NOMO-1 treated with DMSO at 0.1 percent for 48 hours (cell line): ENCODE measurements around the gene CCNK.

ENCODE experiments used
- DNase-seq: peaks from one replicate; lab custom pipeline; 2025; ENCODE audit not compliant: unreplicated experiment; lab: John Stamatoyannopoulos, UW

The CCNK gene

GRCh38 chr14:99506276-99506675 lies 25.1 kb downstream of the CCNK start:
- DNase-seq = no peak

- DNase-seq = no peak
These were observed 26.8 kb downstream of the CCNK start for GRCh38 chr14:99507860-99508640.

GRCh38 chr14:99508896-99509629 lies 27.9 kb downstream of the CCNK start:
- no peak for DNase-seq

DNA sequence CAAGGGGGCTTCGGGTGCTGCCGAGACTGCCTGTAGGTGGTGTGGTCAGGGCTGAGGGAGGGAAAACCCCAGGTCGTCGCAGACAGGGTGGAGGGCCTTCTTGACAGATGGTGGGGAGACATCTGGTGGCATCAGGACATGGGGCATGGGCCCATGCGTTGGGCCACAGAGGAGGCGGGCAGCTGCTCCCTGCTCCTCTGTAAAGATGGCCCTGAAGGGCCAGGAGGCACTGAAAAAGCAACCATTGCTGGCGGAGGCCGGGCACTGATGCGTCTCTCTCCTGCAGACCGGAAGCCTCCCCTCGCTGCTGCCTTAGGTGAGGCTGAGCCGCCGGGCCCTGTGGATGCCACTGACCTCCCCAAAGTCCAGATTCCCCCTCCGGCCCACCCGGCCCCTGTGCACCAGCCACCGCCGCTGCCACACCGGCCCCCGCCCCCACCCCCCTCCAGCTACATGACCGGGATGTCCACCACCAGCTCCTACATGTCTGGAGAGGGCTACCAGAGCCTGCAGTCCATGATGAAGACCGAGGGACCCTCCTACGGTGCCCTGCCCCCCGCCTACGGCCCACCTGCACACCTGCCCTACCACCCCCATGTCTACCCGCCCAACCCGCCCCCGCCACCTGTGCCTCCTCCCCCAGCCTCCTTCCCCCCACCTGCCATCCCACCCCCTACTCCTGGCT lies 28.8 kb downstream of the CCNK start:
- DNase-seq = no peak

DNA sequence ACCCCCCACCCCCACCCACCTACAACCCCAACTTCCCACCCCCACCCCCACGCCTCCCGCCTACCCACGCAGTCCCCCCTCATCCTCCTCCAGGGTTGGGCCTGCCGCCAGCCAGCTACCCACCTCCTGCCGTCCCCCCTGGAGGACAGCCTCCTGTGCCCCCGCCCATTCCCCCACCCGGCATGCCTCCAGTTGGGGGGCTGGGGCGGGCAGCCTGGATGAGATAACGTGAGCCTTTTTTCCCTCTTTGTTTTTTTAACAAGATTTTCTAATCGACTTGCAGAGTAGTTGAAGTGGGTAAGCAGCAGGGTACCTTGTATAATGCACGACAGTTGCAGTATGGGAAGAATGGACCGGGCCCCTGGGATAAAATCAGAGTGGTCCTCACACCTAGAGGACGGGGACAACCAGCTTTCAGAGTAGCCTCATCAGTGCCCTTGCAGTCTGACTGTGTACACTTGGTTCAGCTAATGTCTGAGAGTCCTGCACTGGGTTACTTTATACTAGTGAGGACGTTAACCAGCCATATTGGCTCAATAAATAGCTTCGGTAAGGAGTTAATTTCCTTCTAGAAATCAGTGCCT lies 29.4 kb downstream of the CCNK start:
- no peak for DNase-seq

GRCh38 chr14:99511421-99512109 lies 30.4 kb downstream of the CCNK start:
- no peak for DNase-seq

DNA sequence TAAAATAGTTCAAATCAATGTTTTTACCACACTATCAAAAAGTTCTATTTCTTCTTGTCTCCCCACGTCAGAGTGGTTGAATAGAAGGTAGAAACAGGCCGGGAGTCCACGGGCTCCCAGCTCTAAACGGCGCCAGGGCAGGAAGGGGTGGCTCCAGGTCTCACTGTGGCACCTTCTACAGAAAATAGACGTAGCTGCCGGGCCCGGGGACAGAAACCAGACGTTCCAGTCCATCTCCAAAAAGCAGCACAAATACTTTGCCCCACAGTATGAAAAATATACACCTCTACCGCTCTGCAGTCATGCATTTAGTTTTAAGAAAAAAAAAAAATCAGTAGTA lies 30.9 kb downstream of the CCNK start:
- DNase-seq = no peak

DNA sequence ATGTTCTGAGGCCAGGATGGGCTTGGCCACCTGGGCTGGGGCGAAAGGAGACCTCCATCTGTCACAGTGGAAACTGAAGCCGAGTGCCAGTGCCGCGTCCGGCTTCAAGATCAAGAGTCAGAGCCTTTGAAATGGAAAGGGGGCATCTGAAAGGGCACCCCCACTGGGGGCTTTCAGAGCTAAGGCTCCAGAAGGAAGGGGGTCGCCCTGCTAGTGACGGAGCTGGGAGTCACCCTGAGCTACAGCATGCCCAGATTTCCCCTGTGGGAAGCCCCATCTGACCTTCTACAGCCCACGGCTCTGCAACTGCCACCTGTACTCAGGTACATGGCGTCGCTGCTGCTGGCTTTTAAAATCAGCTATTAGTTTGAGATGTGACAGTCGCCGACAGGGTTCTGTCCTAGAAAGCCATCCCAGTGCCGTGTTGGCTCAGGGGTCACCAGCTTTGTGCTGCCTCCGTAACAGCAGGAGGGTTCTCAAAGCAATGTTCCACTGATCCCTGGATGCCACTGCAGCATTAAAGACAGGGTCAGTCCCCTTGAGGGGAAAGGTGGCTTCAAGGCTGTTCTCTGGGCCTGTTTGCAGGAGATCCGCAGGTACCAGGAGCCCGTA lies 31.5 kb downstream of the CCNK start:
- no peak for DNase-seq

GRCh38 chr14:99513183-99513694 lies 32.0 kb downstream of the CCNK start:
- no peak for DNase-seq

DNA sequence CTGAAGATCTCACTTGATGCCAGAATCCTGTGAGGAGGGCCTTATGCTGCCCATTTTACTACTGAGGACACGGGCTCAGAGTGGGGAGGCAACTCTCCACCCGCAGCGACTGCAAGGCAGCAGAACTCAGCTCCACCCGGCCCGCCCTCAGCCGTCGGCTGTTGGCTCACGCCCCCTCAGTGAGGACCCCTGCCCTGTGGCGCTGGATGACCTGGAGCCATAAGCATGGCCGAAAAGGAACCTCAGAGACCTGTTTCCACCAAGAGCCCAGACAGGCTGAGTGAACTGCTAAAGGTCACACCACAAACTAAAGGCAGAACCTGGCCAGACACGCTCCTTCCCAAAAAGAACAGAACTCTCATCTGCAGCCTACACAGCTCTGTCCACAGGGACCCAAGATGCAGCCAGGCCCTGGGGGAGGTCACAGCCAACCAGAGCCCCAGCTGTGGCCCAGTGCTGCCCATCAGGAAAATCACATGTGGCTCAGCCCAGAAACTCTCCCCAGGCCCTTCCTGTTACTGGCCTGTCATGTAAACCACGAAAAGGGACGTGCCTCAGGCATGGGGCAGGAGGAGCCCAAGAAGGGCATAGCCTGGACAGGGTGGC lies 32.8 kb downstream of the CCNK start:
- DNase-seq = no peak

DNA sequence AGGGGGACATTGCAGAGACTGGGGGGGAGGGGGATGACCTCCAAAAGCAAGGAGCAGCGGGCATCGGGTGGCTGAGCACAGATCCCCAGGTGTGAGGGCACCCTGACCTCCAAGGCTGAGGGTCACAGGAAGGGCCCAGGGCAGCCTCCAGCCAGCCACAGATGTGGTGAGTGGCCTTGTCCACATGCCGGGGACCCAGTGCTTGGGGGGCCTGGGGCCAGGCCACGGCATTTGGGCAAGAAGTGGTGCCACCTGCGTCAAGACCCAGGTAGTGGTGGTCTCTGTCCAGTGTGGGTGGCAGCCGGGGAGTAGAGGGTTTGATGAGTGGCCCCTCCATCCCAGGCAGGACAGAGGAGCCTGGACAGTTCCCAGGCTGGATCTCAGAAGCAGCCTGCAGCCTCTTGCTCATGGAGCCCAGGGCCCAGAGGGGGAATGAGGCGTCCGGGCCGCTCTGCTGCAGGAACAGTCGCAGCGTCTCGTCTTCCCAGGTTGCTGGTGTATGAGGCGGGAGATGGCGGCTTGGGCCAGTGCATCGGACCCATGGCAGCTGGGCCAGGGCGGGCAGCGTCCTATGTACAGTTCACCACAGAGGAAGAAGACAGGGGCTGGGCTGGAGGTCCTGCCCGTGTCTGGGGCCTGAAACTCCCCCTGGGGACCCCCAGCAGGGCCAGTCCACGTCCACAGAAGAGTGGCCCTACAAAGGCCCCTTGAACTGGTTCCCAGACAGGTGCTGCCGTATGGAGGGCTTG lies 33.5 kb downstream of the CCNK start:
- no peak for DNase-seq

DNA sequence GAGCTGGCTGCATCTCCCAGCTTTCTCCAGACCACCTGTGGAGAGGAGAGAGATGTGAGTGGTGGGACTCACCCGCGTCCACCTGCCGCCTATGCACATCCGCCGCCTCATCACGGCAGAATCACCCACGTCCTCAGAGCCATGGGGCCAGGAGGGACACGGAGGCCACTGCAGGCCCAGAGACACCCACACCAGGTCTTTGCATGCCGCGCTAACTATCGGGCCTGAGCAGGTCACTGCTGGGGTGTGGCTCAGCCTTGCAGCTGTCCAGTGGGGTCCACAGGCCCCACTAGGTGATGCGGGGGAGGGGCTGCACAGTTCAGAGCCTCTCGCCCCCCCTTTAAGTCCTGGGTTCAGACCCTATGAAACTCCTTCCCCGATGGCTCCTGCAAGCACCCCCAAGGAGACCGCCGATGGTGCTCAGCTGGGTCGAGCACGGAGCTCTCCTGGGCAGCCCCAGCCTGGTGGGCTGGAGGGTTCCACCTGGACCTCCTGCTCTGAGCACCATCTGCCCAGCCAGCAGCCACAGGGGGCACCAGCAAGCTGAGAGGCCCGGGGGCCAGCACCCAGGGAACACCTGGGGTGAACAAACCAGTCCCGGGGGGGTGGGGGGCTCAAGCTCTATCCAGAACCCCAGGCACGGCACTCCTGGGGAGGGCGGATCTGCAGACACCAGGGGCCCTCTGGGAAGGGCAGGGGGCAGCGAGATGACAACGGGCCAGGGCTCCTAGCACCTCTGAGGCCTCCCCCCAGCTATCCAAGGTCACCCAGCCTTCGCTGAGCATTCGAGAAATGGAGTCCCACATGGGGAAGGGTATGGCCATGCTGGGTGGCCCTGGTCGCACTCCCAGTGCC lies 34.3 kb downstream of the CCNK start:
- DNase-seq = no peak

GRCh38 chr14:99516156-99516870 lies 35.1 kb downstream of the CCNK start:
- DNase-seq = no peak

DNA sequence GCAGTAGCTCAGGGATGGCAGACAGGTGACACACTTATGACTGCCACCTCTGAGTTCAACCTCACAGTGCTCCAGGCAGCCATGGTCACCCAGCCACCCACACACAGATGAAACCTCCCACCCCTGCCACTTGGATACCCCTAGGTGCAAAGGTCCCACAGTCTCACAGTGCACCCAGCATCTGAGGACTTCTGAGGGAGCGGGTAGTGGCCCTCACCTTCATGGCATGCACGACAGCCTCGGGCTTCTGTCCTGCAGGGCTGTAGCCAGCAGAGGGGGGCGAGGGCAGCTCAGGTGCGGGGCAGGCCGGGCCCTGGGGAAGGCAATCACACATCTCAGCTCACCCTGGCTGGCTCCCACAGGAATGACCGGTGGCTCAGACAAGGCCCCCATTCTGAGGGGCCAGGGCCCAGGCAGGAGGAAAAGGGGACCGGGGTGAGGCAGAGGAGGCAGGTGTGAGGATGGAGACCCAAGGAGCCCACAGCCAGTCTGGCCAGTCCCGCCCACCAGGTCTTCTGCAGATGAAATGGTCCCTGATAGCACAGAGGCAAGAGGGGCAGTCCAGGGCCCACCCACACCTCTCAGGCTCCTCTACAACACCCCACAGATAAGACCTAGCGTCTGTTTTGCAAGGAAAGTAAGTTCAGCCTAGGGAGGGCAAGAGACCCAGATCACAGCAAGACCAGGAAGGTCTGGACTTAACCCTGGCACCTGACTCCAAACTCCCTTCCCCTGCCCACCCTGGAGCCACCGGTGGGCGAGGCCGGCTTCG lies 35.8 kb downstream of the CCNK start:
- DNase-seq = no peak

DNA sequence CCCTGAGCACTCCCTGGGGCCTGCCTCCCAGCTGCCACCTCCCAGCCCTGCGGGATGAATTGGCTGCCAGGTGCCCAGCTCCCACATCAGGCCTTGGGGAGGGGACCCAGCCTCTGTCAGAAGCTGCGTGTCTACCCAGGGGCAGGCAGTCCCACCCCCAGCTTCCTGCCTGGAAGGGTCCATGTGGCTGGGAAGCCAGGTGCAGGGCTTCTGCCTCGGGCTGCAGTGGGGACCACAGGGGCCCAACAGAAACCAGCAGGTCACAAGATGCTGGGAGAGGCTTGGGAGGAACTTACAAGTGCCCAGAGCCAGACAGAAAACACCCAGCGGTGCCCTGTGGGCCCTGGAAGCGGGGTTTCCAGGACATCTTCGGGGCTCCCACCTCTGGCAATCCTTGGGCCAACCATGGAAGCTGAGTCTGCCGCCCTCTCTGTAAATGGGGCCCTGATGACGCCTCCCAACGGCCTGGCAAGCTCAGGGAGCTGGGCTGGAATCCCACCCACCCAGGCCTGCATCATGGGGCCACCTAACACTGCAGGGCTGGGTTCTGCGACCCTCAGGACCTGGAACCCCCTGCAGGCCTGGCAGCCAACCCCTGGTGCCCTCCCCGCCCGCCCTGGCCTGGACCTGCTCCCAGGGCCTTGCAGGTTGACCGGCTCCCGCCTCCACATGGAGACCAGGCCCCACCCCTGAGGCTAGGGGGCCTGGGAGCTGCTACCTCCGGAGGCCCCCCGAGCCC lies 36.6 kb downstream of the CCNK start:
- no peak for DNase-seq
